Stimulated activated memory B cell treated with anti-CD40 and anti-IgM and Interleukin-4, amounts not matched to agents 10 μg/mL and 1 μg/mL and 100 μg/mL, for 72 hours (primary cell): ENCODE results near the gene TAC1.

Source experiments
- ATAC-seq: fragments of 150-1000 bp; cut with Tn5 transposase; 2 replicates; pipeline ENCODE4 v1.10.0; 2021
- H3K27ac Mint-ChIP-seq: one replicate; pipeline ENCODE4 v1.8.0; 2022; ENCODE audit warnings: mild to moderate bottlenecking, mixed read lengths
- H3K27me3 Mint-ChIP-seq: one replicate; pipeline ENCODE4 v1.8.0; 2022; ENCODE audit warnings: mixed read lengths
- H3K36me3 Mint-ChIP-seq: one replicate; pipeline ENCODE4 v1.8.0; 2022; ENCODE audit warnings: mixed read lengths
- H3K4me1 Mint-ChIP-seq: one replicate; pipeline ENCODE4 v1.8.0; 2022; ENCODE audit warnings: mixed read lengths
- H3K4me3 Mint-ChIP-seq: one replicate; pipeline ENCODE4 v1.8.0; 2022; ENCODE audit warnings: mild to moderate bottlenecking, moderate library complexity, mixed read lengths
- H3K9me3 Mint-ChIP-seq: one replicate; pipeline ENCODE4 v1.8.0; 2022; ENCODE audit warnings: mixed read lengths

Gene TAC1, protein sequence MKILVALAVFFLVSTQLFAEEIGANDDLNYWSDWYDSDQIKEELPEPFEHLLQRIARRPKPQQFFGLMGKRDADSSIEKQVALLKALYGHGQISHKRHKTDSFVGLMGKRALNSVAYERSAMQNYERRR

GRCh38 chr7:97731736-97732564 lies at the start of gene TAC1:
Gene TAC1, plus strand, starts transcription at chr7:97732086. Its CDS starts 527 bp downstream, at chr7:97732613.
- Mint-ChIP-seq H3K27me3 (peaks cover 55% of the 10 kb centered on the region), H3K36me3 (no peaks in the 10 kb centered on the region), H3K4me1 (no peaks in the 10 kb centered on the region), H3K27ac (no peak within 1 kb of the TSS), H3K4me3 (no peak within 1 kb of the TSS), H3K9me3 (no peaks in the 10 kb centered on the region)
- ATAC-seq = no peak

- no peak for ATAC-seq
- no peaks in the 10 kb centered on the region for H3K27me3 Mint-ChIP-seq
- no peaks in the 10 kb centered on the region for H3K4me1 Mint-ChIP-seq
- no peak overlapping the region for H3K27ac Mint-ChIP-seq
- H3K4me3 Mint-ChIP-seq = no peak overlapping the region
- H3K9me3 Mint-ChIP-seq = peaks cover 2% of the 10 kb centered on the region
- no peaks in the 10 kb centered on the region for H3K36me3 Mint-ChIP-seq
Observed at GRCh38 chr7:97685952-97686351, 45.9 kb upstream of the TAC1 start.

- H3K4me3 Mint-ChIP-seq = no peak overlapping the region
- no peaks in the 10 kb centered on the region for H3K4me1 Mint-ChIP-seq
- no peaks in the 10 kb centered on the region for H3K9me3 Mint-ChIP-seq
- no peaks in the 10 kb centered on the region for H3K27me3 Mint-ChIP-seq
- H3K36me3 Mint-ChIP-seq = no peaks in the 10 kb centered on the region
- H3K27ac Mint-ChIP-seq = no peak overlapping the region
- ATAC-seq = no peak
Observed at GRCh38 chr7:97693586-97693985, 38.3 kb upstream of the TAC1 start.

- no peaks in the 10 kb centered on the region for H3K36me3 Mint-ChIP-seq
- no peaks in the 10 kb centered on the region for H3K27me3 Mint-ChIP-seq
- no peaks in the 10 kb centered on the region for H3K9me3 Mint-ChIP-seq
- H3K4me3 Mint-ChIP-seq = no peak overlapping the region
- H3K27ac Mint-ChIP-seq = no peak overlapping the region
- no peak for ATAC-seq
- no peaks in the 10 kb centered on the region for H3K4me1 Mint-ChIP-seq
Observed at GRCh38 chr7:97694355-97694754, 37.5 kb upstream of the TAC1 start.

GRCh38 chr7:97697396-97697795 lies 34.5 kb upstream of the TAC1 start:
- H3K27ac Mint-ChIP-seq = no peak overlapping the region
- no peaks in the 10 kb centered on the region for H3K4me1 Mint-ChIP-seq
- ATAC-seq = no peak
- peaks cover 3% of the 10 kb centered on the region for H3K9me3 Mint-ChIP-seq
- H3K27me3 Mint-ChIP-seq = no peaks in the 10 kb centered on the region
- H3K36me3 Mint-ChIP-seq = no peaks in the 10 kb centered on the region
- no peak overlapping the region for H3K4me3 Mint-ChIP-seq

GRCh38 chr7:97722386-97722785 lies 9.5 kb upstream of the TAC1 start:
- H3K4me1 Mint-ChIP-seq = no peaks in the 10 kb centered on the region
- H3K27me3 Mint-ChIP-seq = no peaks in the 10 kb centered on the region
- H3K4me3 Mint-ChIP-seq = no peak overlapping the region
- H3K9me3 Mint-ChIP-seq = peaks cover 10% of the 10 kb centered on the region
- H3K27ac Mint-ChIP-seq = no peak overlapping the region
- ATAC-seq = no peak
- H3K36me3 Mint-ChIP-seq = no peaks in the 10 kb centered on the region

DNA sequence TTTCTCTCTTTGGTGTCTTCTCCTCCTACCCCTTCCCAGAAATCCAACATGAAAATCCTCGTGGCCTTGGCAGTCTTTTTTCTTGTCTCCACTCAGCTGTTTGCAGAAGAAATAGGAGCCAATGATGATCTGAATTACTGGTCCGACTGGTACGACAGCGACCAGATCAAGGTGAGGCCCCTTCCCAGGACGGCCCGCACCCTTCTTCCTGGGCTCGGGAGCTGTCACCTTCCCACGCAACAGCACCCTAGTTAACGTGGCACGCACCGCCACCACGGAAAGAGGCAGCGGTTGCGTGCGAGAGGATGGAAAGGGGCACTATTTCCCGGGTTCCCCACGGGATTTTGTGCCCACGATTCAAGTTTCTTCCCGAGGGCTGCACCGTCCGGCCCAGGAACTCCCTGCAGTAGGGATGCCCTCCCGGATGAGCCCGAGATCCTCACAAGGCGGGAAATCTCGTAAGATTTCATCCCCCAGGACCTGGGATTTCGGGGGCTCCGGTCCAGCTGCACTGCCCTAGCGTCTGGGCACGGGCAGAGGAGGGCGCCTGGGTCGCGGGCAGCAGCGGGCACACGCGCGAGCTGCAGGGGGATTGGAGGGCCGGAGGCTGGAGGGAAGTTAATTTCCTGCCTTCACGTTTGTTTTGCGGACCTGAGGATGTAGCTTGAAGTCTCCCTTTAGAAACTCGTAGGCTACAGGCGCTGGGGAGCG lies 834 bp downstream of the TAC1 start:
- ATAC-seq = no peak
- H3K9me3 Mint-ChIP-seq = no peaks in the 10 kb centered on the region
- H3K27me3 Mint-ChIP-seq = peaks cover 55% of the 10 kb centered on the region
- no peak overlapping the region for H3K27ac Mint-ChIP-seq
- H3K4me1 Mint-ChIP-seq = no peaks in the 10 kb centered on the region
- no peaks in the 10 kb centered on the region for H3K36me3 Mint-ChIP-seq
- no peak overlapping the region for H3K4me3 Mint-ChIP-seq

DNA sequence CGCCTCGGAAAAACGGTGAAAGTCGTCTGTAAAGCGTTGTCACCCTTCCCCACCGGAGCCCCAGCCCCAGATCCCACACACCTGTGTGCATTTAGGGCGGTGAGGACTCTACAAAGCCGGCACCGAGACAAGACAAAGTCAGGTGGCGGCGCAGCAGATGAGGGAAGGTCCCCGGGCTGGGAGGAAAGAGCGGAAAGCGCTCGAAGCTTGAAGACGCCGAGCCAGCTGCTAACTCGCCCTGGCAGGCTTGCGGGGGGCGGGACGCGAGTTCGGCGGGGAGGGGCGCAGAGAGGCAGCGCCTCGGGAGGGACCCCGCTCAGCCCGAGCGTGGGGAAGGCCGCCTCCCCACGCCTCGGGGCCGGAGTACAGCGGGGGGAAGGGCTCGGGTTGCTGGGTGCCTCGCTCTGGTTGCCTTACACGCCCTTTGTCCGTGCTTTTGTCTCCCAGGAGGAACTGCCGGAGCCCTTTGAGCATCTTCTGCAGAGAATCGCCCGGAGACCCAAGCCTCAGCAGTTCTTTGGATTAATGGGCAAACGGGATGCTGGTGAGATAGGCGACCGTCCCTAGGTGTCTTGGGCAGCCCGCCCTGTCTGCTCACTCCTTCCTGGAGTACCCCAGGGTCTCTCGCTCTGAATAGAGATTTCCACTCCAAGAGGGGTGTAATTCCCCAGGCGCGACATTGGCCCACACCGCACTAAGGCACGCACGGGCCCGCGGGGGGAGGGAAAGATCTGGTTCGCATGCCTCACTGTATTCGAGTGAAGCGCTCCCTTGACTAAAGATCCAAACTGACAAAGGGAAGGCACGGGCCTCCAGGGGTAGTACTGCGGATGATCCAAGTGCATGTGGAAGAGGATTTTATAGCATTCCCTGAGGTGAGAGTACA lies 1.6 kb downstream of the TAC1 start:
- no peak overlapping the region for H3K4me3 Mint-ChIP-seq

GRCh38 chr7:97734255-97734654 lies 2.4 kb downstream of the TAC1 start:
- no peak for ATAC-seq
- H3K4me3 Mint-ChIP-seq = no peak overlapping the region
- H3K27ac Mint-ChIP-seq = no peak overlapping the region
- H3K27me3 Mint-ChIP-seq = peaks cover 54% of the 10 kb centered on the region
- no peaks in the 10 kb centered on the region for H3K36me3 Mint-ChIP-seq
- no peaks in the 10 kb centered on the region for H3K4me1 Mint-ChIP-seq
- H3K9me3 Mint-ChIP-seq = no peaks in the 10 kb centered on the region

More for the DNA sequence above, 1.6 kb downstream of the TAC1 start:
- Mint-ChIP-seq H3K9me3 (no peaks in the 10 kb centered on the region), H3K4me1 (no peaks in the 10 kb centered on the region), H3K27ac (no peak overlapping the region), H3K36me3 (no peaks in the 10 kb centered on the region), H3K27me3 (peaks cover 55% of the 10 kb centered on the region)
- ATAC-seq = no peak

DNA sequence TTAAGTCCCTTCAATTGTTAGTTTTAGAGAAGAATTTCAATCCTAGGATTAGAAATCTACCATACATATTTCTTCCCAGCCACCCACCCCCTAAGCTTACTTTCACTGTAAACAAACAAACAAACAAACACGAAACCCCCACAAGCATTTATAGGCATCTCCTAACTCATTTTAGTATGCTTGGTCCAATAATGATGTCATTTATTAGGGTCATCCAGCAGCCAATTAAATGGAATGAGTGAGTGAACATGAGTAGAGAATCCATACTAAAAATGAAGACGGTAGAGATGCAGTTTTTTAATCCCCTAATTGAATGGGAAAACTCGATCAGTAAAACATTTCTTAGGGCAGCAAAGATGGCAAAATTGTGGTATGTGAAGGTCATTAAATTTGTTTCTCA lies 3.2 kb downstream of the TAC1 start:
- peaks cover 46% of the 10 kb centered on the region for H3K27me3 Mint-ChIP-seq
- no peaks in the 10 kb centered on the region for H3K4me1 Mint-ChIP-seq
- ATAC-seq = no peak
- H3K27ac Mint-ChIP-seq = no peak overlapping the region
- H3K36me3 Mint-ChIP-seq = no peaks in the 10 kb centered on the region
- no peaks in the 10 kb centered on the region for H3K9me3 Mint-ChIP-seq
- H3K4me3 Mint-ChIP-seq = no peak overlapping the region

DNA sequence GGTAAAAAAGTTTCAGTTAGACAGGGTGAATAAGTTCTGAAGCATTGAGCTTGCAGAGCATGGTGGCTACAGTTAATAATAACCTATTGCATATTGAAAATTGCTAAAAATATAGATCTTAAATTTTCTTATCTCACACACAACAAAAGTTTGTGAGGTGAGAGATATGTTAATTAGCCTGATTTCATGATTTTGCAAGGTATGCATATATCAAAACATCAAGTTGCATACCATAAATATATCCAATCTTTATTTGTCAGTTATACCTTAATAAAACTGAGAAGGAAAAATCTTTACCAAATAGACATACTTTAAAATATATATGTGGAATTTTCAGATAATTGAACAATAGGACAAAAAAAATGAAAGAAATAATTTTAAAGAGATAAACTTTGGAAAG lies 16.6 kb downstream of the TAC1 start:
- H3K36me3 Mint-ChIP-seq = no peaks in the 10 kb centered on the region
- no peak for ATAC-seq
- no peak overlapping the region for H3K27ac Mint-ChIP-seq
- H3K27me3 Mint-ChIP-seq = peaks cover 8% of the 10 kb centered on the region
- H3K4me1 Mint-ChIP-seq = no peaks in the 10 kb centered on the region
- no peaks in the 10 kb centered on the region for H3K9me3 Mint-ChIP-seq
- H3K4me3 Mint-ChIP-seq = no peak overlapping the region

GRCh38 chr7:97751566-97751965 lies 19.7 kb downstream of the TAC1 start:
- ATAC-seq = no peak
- Mint-ChIP-seq H3K9me3 (no peaks in the 10 kb centered on the region), H3K27ac (no peak overlapping the region), H3K27me3 (no peaks in the 10 kb centered on the region), H3K36me3 (no peaks in the 10 kb centered on the region), H3K4me3 (no peak overlapping the region), H3K4me1 (no peaks in the 10 kb centered on the region)

GRCh38 chr7:97752215-97752614 lies 20.3 kb downstream of the TAC1 start:
- Mint-ChIP-seq H3K36me3 (no peaks in the 10 kb centered on the region), H3K4me1 (no peaks in the 10 kb centered on the region), H3K27me3 (no peaks in the 10 kb centered on the region), H3K9me3 (no peaks in the 10 kb centered on the region), H3K27ac (no peak overlapping the region), H3K4me3 (no peak overlapping the region)
- ATAC-seq = no peak

- H3K27me3 Mint-ChIP-seq = peaks cover 5% of the 10 kb centered on the region
- H3K27ac Mint-ChIP-seq = no peak overlapping the region
- no peaks in the 10 kb centered on the region for H3K36me3 Mint-ChIP-seq
- no peak overlapping the region for H3K4me3 Mint-ChIP-seq
- ATAC-seq = no peak
- no peaks in the 10 kb centered on the region for H3K9me3 Mint-ChIP-seq
- no peaks in the 10 kb centered on the region for H3K4me1 Mint-ChIP-seq
Observed at GRCh38 chr7:97757824-97758223, 25.9 kb downstream of the TAC1 start.

DNA sequence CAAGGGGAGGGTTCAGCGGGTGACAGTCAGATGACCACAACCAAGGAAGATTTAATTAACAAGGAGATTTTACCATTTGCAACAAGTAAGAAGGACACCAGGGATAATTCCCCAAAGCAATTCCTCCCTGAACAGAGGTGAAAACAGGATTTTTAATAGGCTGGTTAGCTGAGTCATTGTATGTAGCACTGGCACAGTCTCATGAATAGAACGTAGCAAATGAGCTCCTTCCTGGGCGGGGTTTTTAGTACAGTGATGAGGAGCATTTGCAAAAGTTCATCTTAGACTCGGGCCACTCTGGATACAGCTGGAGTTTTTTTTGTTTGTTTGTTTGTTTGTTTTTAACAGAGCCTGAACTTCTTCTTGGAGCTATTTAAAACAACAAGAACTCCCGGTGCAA lies 39.0 kb downstream of the TAC1 start:
- Mint-ChIP-seq H3K4me3 (no peak overlapping the region), H3K36me3 (no peaks in the 10 kb centered on the region), H3K4me1 (no peaks in the 10 kb centered on the region), H3K9me3 (no peaks in the 10 kb centered on the region), H3K27ac (no peak overlapping the region), H3K27me3 (peaks cover under 1% of the 10 kb centered on the region)
- ATAC-seq = no peak
